ENCODE data around the gene GABRG3. TPM values are rescaled to one million over a fixed set of nuclear protein-coding genes. Genes with fewer than 3 reads are reported as not detected.

GABRG3 gene
- total RNA-seq, 1 experiment from 2014 or later, result 0.15 TPM

DNA sequence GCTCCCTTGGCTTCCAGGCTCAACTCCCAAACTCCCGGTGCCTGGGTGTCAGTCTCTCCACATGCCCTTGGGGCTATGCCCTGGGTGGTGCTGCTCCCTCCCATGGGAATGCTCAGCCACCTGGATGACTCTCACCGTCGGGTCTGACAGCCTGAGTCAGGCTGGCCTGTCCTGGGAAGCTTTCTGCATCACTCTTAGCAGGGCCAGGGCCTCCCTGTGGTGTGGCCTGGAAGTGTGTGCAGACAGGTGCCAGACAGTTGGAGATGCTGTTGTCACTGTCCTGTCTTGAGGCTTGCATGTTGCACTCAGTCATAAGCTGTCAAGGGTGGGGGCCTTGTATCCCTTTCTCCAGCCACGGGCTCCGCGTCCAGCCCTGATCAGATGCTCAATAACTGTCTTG lies 71.7 kb downstream of the GABRG3 start:
- TF ChIP-seq, protein P1, sequence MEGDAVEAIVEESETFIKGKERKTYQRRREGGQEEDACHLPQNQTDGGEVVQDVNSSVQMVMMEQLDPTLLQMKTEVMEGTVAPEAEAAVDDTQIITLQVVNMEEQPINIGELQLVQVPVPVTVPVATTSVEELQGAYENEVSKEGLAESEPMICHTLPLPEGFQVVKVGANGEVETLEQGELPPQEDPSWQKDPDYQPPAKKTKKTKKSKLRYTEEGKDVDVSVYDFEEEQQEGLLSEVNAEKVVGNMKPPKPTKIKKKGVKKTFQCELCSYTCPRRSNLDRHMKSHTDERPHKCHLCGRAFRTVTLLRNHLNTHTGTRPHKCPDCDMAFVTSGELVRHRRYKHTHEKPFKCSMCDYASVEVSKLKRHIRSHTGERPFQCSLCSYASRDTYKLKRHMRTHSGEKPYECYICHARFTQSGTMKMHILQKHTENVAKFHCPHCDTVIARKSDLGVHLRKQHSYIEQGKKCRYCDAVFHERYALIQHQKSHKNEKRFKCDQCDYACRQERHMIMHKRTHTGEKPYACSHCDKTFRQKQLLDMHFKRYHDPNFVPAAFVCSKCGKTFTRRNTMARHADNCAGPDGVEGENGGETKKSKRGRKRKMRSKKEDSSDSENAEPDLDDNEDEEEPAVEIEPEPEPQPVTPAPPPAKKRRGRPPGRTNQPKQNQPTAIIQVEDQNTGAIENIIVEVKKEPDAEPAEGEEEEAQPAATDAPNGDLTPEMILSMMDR (conservative IDR thresholded peaks at IDR 0.05), result no peak

More for the DNA sequence above, 71.7 kb downstream of the GABRG3 start:
- H3K9me3 Mint-ChIP-seq, result peaks cover 0 to 1% of the 10 kb centered on the region in 2 experiments; a peak in 2 of 5 replicates
- Histone ChIP-seq H2BK20ac (ENCODE audit: low read depth, low read length, poor library complexity, severe bottlenecking) (no peak overlapping the region), H3K14ac (ENCODE audit: insufficient read depth, low read length) (no peak overlapping the region), H3K9me3 (ENCODE audit: control insufficient read depth, low read depth, low read length) (no peaks in the 10 kb centered on the region), H4K91ac (ENCODE audit: insufficient read length, low read depth, low read length) (no peak overlapping the region), H3K79me2 (ENCODE audit: insufficient read depth, low read length) (no peaks in the 10 kb centered on the region), H2AFZ (ENCODE audit: low read length) (no peak overlapping the region), H4K8ac (replicated peaks; ENCODE audit: insufficient read length, low read depth, low read length) (no peak overlapping the region), H2BK5ac (ENCODE audit: insufficient read length, low read length) (no peak overlapping the region), H3K18ac (ENCODE audit: insufficient read length, low read depth, low read length) (no peak overlapping the region), H3K23me2 (ENCODE audit: insufficient read length, low read depth, low read length, poor library complexity, severe bottlenecking) (no peaks in the 10 kb centered on the region), H3T11ph (ENCODE audit: low read length) (no peak overlapping the region), H3K56ac (ENCODE audit: insufficient read length, low read depth, low read length) (no peak overlapping the region), H4K20me1 (ENCODE audit: control insufficient read depth, insufficient read depth, insufficient read length) (no peaks in the 10 kb centered on the region), H2AK5ac (ENCODE audit: insufficient read length, low read length) (no peak overlapping the region), H3K23ac (ENCODE audit: insufficient read length, low read depth, low read length) (no peak overlapping the region), H3K4ac (ENCODE audit: low read depth, low read length) (no peak overlapping the region), H3K9ac (ENCODE audit: extremely low read depth, insufficient read length, low read length) (no peak overlapping the region), H2BK12ac (ENCODE audit: insufficient read length, low read depth, low read length) (no peak overlapping the region), H3K27me3 (ENCODE audit: insufficient read depth, low read length) (no peaks in the 10 kb centered on the region), H3K4me1 (ENCODE audit: insufficient read depth, low read length) (no peaks in the 10 kb centered on the region), H3K79me1 (ENCODE audit: insufficient read depth, low read depth, low read length, poor library complexity, severe bottlenecking) (no peaks in the 10 kb centered on the region), H3K4me2 (ENCODE audit: insufficient read depth, insufficient read length, low read length) (no peak overlapping the region), H4K5ac (ENCODE audit: insufficient read length, low read depth, low read length) (no peak overlapping the region), H2BK15ac (ENCODE audit: low read depth, low read length) (no peak overlapping the region), H3K27ac (ENCODE audit: insufficient read length, low read depth, low read length) (no peak overlapping the region), H2BK120ac (ENCODE audit: low read depth, low read length, poor library complexity, severe bottlenecking) (no peak overlapping the region)
- H3K4me1 Mint-ChIP-seq, result no peaks in the 10 kb centered on the region
- DNase-seq, result no peak
- WGBS (ENCODE audit: extremely low coverage, insufficient read length, low lambda C conversion rate), result no CpG with 5 or more reads among the region's 6 CpGs
- H3K4me3 Mint-ChIP-seq, result no peak overlapping the region
- H3K27me3 Mint-ChIP-seq (ENCODE audit: low read depth), result no peaks in the 10 kb centered on the region; the same call in 1 of the 2 replicates
- no peak overlapping the region for H3K27ac Mint-ChIP-seq
- no peaks in the 10 kb centered on the region for H3K36me3 Mint-ChIP-seq (ENCODE audit: insufficient read depth in 1 of 3, low read depth in 3 of 3)
